GM19238 (cell line): ENCODE measurements around the gene NEK6.

Experiments used
- DNase-seq: peaks from one replicate; pipeline ENCODE4 v3.0.0; 2011; ENCODE audit warnings: low spot score; ENCODE audit not compliant: insufficient read length

Gene NEK6

GRCh38 chr9:124399323-124399967 lies 141.7 kb downstream of the NEK6 start:
- no peak for DNase-seq

DNA sequence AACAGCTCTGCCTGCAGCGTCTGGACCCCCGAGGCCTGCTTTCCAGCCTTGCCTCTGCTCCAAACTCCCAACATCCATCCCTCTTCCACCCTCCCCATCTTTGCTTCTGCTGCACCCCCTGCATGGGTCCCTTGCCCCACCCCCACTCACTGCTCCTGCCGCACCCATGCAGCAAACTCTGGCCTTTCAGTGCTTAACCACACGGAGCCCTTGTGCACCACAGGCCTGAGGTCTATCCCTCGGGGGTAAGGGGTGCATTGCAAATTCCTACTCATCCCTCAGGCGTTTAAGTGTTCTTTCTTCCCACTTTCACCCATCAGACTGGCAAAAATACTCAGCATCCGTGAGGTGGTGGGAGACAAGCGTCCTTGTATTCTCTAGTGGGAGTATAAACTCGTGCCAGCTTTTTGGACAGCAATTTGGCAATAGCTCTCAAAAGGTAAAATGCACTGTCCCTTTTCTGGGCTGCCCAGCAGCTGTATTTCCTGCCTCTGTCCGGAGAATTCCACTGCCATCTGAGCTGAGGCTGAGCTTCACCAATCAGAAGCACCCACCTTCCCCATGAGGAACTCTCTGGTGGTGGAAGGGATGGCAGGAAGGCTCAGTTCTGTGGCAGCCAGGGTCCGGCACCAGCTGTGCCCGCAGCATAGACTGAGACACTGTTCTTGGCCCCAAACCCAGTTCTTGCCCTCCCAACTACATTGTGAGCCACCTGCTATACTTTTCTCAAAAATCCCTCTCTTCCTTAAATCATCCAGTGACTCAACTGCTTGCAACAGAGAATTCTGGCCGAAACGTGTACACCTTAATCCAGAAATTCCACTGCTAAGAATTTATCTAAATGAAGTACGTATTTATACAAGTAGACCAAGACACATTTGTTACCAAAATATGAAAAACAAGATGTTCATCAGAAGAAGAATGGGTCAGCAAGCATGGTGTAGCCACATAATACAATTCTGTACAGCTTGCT lies 142.5 kb downstream of the NEK6 start:
- DNase-seq = no peak
